GM11168 (cell line): Measurements from ENCODE around the gene NINL.
"Not testable (repeated sequence)": the region's sequence is repeated elsewhere in the genome, so short reads cannot be mapped to it uniquely, and the experiment has no call there.

Experiments used
- in situ Hi-C: fragments of 300-500 bp; cut with MboI; formaldehyde crosslinking; loops from one replicate; pipeline ENCODE4 v1.12.0; 2022; ENCODE audit warnings: low sequenced_read_pairs; ENCODE audit not compliant: unreplicated experiment

Gene NINL

DNA sequence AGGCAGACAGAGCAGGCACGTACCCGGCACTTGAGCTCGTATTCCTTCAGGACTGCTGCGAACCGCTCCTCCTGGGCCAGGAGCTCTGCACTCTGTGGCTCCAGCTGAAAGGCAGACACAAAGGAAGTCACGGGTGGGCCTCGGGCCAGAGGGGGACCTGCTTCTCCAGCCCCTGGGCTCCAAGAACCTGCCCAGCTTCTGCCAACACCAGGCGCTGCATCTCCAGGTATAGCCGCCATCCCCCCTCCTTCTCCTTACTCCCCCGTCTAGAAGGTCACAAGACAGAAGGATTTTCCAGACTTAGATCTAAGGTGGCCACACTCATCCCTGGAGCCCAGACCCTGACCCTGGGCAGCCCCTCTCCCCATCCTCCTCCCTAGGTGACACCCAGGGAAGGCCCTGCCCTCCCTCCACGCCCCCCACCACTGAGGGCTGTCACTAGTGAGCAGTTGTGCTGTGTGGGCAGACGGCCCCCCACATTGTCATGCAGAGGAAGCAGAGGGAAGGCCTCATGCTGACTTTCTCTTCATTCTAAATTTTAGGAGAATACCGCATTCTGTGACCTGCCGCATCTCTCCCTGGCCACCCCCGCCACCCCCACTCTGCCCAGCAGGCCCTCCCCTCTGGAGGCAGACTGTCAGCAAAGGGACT lies 96.0 kb downstream of the NINL start:
- in situ Hi-C loops, result no loop called here

GRCh38 chr20:25487975-25488374 lies 97.4 kb downstream of the NINL start:
- in situ Hi-C loops, result no loop called here

GRCh38 chr20:25487306-25487705 lies 98.0 kb downstream of the NINL start:
- in situ Hi-C loops, result no loop called here

GRCh38 chr20:25486377-25486776 lies 99.0 kb downstream of the NINL start:
- in situ Hi-C loops, result no loop called here

GRCh38 chr20:25485872-25486271 lies 99.5 kb downstream of the NINL start:
- in situ Hi-C loops, result no loop called here

DNA sequence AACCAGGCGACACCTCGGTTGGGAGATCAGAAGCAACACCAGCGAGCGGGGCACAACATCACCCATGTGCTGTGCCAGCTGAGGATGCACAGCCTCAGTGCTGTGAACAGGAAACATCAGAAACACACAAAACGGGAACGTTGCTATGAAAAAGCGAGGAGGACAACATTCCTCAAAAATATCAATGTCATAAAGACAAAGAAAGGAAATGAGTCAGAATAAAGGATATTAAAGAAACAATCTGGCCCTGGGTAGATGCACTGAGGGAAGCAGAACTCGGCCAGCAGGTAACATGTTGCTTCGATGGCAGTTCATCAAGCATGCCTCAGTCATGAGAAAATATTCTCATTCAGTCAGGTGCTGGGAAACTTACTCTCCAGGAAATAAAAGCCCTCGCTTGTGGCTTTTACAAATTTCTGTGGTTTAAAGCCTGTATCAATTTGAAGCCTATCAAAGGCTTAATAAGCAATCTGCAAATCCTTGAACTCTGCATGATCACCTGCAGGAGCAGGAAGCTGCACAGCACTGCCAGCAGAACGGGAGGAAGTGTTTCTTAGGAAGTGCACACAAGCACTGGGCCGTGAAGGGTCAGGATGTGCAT lies 100.3 kb downstream of the NINL start:
- in situ Hi-C loops, result no loop called here

GRCh38 chr20:25484224-25484846 lies 101.0 kb downstream of the NINL start:
- in situ Hi-C loops, result no loop called here

DNA sequence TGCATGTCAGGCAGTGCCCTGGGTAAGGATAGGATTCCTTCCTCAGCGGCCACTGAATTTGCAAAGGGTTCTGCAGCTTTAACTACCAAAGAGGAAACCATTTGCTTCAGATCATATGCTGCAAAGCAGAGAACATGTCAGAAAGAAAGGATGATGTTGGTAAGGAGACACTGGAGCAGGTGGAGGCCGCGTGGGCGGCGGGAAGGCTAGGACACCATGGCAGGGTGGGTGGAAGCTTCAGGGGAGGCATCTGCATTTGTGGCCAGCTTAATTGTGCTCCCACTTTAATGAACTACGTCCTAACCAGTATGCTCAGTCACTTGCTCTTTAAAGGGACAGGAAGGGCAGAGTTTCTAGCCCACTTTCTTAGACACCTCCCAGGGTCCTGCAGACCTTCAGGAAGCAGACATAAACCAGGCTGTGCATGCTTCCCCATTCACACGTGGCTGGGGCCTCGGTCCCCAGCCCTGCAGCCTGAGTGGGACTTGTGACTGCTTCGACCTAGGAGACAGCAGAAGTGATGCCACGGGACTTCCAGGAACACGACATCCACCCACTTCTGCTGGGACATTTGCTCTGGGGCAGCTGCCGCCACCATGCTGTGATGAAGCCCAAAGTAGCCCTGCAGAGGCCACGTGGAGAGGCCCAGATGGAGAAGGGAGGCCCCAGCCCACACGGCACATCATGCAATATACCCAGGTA lies 101.7 kb downstream of the NINL start:
- in situ Hi-C loops, result no loop called here

GRCh38 chr20:25481918-25482253 lies 103.4 kb downstream of the NINL start:
- in situ Hi-C loops, result no loop called here

DNA sequence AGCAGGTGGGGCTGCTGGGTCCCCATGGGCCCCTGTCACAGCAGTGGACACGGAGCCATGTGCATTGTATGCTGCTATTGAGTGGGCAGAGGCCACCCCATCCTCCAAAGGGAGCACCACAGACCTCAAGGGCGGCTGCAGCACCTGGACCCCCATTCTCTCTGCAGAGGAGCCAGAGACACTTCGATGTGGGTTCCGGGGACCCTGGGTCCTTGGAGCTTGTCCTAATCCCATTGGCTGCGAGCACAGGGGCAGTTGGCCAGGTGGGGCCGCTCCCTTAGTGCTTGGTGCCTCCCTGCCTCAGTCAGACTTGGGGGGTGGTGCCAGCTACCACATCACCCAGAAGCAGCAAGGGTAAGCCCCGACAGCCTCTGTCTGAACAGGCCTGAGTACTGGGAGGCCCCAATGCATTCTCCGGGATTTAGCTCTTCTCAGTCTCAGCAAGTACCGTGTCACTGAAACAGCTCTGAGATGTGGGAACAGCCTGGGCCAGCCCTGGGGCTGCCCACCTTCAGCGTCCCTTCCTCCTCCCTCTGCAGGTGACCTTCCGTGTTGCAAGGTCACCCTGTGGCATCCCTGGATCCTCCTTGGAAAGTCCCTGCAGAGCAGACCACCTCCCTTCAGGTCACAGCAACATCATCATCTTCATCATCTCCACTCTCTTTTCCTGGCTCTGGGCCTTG lies 104.0 kb downstream of the NINL start:
- in situ Hi-C loops, result no loop called here

DNA sequence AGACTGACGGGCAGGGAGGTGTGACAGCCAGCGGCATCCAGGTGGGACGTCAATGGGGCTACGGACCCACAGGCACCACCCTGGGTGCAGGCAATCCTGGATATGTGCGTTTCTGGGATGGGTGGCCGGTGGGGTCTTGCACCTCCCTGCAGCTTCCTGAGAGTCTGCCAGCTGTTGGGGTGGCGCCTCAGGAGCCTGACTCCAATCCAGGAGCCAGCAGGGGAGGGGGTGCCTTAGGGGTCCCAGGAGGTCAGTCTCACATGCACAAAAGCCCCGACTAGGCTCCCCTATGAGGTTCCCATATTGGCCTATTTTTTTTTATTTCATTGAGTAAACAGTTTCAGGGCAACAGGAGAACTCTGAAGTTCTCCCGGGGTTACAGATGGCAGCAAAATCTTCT lies 104.5 kb downstream of the NINL start:
- in situ Hi-C loops, result no loop called here

DNA sequence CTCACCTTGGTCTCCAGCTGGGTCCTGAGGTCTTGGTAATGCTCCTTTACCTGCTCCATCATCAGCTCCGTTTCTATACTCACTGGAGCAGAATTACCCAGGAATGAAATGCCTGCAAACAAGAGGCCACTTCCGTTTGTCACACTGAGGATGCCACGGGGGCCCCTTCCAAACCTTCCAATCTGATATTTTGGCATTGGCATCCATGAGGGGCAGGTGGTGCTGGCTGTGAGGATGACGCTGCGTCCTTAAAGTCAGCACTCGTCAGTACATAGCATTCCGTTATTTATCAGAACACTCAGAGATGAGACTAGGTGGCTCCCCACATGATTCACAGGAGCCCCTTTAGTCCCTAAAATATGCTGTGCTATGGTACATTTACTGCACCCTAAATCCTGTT lies 105.2 kb downstream of the NINL start:
- in situ Hi-C loops, result no loop called here

DNA sequence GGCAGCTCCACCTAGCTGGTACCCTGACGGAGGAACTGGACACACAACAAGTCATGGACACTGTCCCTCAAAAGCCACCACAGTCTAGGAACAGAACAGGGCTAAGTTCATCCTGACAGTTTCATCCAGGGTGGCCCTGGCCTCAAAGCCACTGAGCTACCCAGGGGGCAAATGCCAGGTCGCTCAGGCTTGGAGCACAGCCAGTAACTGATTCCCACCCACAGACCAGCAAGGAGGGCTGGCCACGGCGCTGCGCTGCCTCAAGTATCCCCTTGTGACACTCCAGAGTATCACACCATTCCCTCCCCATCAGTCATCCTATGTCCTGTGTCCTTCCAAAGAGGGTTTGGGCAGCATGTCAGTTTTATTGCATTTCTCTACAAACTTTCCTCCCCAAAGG lies 105.7 kb downstream of the NINL start:
- in situ Hi-C loops, result no loop called here

GRCh38 chr20:25478889-25479568 lies 106.3 kb downstream of the NINL start:
- in situ Hi-C loops, result no loop called here

DNA sequence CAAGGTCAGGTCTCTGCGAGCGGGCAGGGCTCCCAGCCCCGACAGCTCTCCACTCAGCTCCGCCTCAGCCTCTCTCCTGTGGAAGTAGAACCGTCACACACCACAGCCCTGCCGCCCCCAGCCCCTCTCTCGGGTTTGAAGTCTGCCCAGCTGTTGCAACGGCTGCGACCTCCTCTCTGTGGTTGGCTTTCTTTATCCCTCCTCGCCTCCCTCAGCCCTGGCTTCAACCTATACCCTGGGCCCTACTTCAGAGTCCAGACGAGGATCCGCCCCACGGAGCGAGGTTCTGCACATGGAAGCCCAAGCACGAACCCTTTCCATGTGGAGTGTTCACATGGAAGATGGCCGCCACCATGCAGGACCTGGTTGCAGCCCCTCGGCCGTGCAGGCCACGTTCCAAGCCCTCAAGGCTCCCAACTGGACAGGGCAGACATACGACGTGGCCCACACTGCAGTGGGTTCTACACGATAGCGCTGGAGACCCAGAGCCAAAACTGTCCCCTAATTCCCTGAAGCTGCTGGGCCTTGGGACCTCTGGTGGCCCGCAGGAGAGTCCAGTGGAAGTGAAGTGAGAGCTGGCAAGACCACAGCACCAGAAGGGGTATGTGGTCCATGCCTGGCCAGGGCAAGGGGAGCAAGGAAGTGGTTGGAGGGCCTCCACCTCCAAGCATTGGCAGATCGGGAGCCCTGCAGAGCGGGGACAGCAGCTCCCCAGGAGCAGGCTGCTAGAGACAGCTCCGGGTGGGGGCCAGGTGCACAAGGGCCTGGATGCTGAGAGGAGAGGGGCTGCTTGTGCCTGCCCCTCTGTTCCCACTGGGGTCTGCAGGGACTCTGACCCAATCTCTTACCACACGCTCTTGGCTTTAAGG lies 108.1 kb downstream of the NINL start:
- in situ Hi-C loops, result no loop called here

DNA sequence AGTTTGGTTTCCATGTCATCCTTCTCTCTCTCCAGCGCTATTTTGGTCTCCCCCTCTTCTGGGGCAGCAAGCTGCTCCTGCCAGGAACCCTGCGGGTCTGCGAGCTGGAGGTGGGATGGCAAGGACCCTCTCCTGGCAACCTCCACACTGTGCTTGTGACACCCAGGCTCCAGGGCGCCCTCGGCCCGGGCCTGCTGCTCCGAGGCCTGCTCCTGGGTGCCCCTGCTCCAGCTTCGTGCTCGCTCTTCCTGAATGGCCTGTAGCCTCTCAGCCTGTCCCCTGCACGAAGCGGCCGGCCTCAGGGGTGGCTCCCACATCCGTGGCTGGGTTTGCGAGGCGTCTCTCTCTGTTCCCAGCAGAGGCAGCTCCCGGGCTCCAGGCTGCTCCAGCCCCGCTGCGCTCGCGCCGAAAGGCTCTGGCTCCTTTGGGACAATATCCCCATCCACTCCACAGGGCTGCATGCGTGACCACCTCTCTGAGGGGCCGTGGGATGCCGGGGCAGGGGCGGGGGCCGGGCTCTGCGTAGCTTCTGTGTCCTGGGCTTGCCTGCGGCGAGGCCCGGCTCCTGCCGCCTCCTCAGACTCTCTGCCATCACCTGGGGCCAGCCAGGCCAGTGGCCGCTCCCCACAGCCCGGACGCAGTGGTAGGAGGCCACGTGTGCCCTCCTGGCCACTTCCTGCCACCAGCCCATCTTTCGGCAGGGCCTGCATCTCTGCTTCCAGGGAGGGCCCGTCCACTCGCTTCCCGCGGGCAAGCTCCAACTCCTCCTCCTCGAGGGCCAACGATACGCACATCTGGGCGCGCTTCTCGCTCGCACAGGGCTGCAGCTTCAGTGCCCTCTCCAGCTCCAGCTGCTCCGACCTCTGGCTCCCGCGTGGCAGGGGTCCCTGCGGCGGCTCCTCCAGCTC lies 109.0 kb downstream of the NINL start:
- in situ Hi-C loops, result no loop called here

GRCh38 chr20:25473297-25473696 lies 112.0 kb downstream of the NINL start:
- in situ Hi-C loops, result not testable (repeated sequence)

DNA sequence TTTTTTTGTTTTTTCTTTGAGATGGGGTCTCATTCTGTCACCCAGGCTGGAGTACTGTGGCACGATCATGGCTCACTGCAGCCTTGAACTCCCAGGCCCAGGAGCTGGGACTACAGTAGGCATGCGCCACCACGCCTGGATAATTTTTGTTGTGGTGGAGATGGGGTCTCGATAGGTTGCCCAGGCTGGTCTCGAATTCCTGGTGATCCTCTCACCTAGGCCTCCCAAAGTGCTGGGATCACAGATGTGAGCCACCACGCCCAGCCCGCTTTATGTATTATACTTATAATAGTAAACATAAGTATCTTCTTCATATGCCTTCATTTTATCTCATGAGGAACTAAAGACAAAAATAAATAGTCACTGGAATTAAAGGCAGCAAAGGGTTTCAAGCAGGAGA lies 114.3 kb downstream of the NINL start:
- in situ Hi-C loops, result no loop called here
